ENCODE data around the gene CCDC157.

CCDC157 gene

DNA sequence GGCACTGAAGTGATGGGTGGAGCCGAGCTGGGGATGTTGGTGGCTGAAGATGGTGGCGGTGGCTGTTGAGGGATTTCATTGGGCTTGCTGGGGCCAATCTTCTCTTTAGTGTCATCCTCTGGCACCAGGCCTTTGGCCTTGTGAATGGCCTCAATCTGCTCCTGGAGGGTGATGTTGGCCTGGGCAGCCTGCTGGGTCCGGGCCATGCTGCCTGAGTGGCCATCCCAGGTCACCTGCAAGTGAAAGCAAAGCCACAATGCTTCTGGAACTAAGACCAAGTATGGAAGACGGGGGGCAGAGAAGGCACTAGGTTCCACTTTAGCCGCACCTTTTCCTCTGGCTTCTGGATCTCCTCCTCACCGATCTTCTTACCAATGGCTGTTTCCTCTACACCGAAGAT is 18.0 kb upstream of the CCDC157 start:
- TF ChIP-seq, protein P1, sequence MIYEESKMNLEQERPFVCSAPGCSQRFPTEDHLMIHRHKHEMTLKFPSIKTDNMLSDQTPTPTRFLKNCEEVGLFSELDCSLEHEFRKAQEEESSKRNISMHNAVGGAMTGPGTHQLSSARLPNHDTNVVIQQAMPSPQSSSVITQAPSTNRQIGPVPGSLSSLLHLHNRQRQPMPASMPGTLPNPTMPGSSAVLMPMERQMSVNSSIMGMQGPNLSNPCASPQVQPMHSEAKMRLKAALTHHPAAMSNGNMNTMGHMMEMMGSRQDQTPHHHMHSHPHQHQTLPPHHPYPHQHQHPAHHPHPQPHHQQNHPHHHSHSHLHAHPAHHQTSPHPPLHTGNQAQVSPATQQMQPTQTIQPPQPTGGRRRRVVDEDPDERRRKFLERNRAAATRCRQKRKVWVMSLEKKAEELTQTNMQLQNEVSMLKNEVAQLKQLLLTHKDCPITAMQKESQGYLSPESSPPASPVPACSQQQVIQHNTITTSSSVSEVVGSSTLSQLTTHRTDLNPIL (CRISPR knock-in tag; IDR thresholded peaks at IDR 0.05; ENCODE audit: low read depth): no peak
- TF ChIP-seq ISL1 (CRISPR knock-in tag; IDR thresholded peaks at IDR 0.05) (no peak), OSR1 (CRISPR knock-in tag; IDR thresholded peaks at IDR 0.05) (no peak), ZFP3 (CRISPR knock-in tag; IDR thresholded peaks at IDR 0.05) (no peak), ZNF8 (CRISPR knock-in tag; IDR thresholded peaks at IDR 0.05) (no peak), SNAI2 (CRISPR knock-in tag; IDR thresholded peaks at IDR 0.05) (no peak), CSDC2 (CRISPR knock-in tag; IDR thresholded peaks at IDR 0.05) (no peak), ESRRG (CRISPR knock-in tag; IDR thresholded peaks at IDR 0.05) (no peak), BACH2 (CRISPR knock-in tag; IDR thresholded peaks at IDR 0.05; ENCODE audit: borderline replicate concordance) (no peak), ZNF565 (CRISPR knock-in tag; conservative IDR thresholded peaks at IDR 0.05; ENCODE audit: low read depth) (no peak), ZFP30 (CRISPR knock-in tag; IDR thresholded peaks at IDR 0.05) (no peak), GLIS3 (CRISPR knock-in tag; IDR thresholded peaks at IDR 0.05) (no peak), TCF4 (CRISPR knock-in tag; IDR thresholded peaks at IDR 0.05; ENCODE audit: borderline replicate concordance) (no peak)
- TF ChIP-seq, protein P2, sequence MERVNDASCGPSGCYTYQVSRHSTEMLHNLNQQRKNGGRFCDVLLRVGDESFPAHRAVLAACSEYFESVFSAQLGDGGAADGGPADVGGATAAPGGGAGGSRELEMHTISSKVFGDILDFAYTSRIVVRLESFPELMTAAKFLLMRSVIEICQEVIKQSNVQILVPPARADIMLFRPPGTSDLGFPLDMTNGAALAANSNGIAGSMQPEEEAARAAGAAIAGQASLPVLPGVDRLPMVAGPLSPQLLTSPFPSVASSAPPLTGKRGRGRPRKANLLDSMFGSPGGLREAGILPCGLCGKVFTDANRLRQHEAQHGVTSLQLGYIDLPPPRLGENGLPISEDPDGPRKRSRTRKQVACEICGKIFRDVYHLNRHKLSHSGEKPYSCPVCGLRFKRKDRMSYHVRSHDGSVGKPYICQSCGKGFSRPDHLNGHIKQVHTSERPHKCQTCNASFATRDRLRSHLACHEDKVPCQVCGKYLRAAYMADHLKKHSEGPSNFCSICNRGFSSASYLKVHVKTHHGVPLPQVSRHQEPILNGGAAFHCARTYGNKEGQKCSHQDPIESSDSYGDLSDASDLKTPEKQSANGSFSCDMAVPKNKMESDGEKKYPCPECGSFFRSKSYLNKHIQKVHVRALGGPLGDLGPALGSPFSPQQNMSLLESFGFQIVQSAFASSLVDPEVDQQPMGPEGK (CRISPR knock-in tag; IDR thresholded peaks at IDR 0.05; ENCODE audit: borderline replicate concordance): no peak
- TF ChIP-seq, protein P3, sequence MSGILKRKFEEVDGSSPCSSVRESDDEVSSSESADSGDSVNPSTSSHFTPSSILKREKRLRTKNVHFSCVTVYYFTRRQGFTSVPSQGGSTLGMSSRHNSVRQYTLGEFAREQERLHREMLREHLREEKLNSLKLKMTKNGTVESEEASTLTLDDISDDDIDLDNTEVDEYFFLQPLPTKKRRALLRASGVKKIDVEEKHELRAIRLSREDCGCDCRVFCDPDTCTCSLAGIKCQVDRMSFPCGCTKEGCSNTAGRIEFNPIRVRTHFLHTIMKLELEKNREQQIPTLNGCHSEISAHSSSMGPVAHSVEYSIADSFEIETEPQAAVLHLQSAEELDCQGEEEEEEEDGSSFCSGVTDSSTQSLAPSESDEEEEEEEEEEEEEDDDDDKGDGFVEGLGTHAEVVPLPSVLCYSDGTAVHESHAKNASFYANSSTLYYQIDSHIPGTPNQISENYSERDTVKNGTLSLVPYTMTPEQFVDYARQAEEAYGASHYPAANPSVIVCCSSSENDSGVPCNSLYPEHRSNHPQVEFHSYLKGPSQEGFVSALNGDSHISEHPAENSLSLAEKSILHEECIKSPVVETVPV (CRISPR knock-in tag; IDR thresholded peaks at IDR 0.05): no peak
- TF ChIP-seq, protein P4, sequence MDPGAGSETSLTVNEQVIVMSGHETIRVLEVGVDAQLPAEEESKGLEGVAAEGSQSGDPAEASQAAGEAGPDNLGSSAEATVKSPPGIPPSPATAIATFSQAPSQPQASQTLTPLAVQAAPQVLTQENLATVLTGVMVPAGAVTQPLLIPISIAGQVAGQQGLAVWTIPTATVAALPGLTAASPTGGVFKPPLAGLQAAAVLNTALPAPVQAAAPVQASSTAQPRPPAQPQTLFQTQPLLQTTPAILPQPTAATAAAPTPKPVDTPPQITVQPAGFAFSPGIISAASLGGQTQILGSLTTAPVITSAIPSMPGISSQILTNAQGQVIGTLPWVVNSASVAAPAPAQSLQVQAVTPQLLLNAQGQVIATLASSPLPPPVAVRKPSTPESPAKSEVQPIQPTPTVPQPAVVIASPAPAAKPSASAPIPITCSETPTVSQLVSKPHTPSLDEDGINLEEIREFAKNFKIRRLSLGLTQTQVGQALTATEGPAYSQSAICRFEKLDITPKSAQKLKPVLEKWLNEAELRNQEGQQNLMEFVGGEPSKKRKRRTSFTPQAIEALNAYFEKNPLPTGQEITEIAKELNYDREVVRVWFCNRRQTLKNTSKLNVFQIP (CRISPR knock-in tag; IDR thresholded peaks at IDR 0.05; ENCODE audit: borderline replicate concordance, low read depth): no peak
- ATAC-seq: no peak

DNA sequence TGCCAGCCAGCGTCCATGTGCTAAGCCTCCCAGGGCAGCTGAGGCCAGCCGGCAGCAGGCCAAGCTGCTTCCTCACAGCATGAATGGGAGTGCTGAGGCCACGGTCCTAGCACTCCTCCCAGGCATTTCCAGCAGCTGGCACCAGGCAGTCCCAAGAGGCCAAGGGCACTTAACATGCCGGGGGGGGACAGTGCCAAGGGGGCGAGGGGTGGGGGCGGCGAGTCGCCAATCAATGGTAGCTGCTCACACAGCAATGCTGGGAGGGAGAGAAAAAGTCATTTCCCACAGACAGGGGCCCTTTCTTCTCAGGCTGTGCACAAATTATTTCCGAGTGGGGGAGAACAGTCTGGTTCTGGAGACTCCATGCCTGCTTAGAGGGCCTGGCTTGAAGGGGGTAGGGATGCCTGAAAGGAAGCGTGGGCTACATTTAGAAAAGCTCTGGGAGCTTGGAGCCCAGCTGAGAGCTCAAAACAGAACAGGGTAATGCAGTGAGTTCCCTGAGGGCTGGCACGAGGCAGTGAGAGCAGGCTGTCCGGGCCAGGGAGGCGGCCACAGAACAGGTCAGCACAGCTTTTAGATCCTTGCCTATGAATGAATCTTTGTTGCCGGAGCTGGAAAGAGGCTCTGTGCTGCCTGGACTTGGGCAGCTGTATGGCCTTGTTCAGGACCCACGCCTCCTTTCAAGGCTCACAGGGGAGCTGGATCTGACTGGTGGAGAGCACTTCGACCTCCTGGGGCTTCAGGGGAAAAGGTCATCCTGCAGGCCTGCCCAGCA is 15.7 kb upstream of the CCDC157 start:
- TF ChIP-seq TCF4 (CRISPR knock-in tag; IDR thresholded peaks at IDR 0.05; ENCODE audit: borderline replicate concordance) (no peak), TOX (CRISPR knock-in tag; IDR thresholded peaks at IDR 0.05; ENCODE audit: borderline replicate concordance) (no peak), ISL1 (CRISPR knock-in tag; IDR thresholded peaks at IDR 0.05) (no peak), RARB (CRISPR knock-in tag; IDR thresholded peaks at IDR 0.05) (no peak), ARNTL (CRISPR knock-in tag; IDR thresholded peaks at IDR 0.05; ENCODE audit: borderline replicate concordance, low read depth) (no peak), PPARA (CRISPR knock-in tag; IDR thresholded peaks at IDR 0.05; ENCODE audit: borderline replicate concordance) (no peak), ZNF8 (CRISPR knock-in tag; IDR thresholded peaks at IDR 0.05) (no peak), ESRRG (CRISPR knock-in tag; IDR thresholded peaks at IDR 0.05) (no peak), ZC3H10 (CRISPR knock-in tag; IDR thresholded peaks at IDR 0.05) (no peak), ZNF70 (CRISPR knock-in tag; IDR thresholded peaks at IDR 0.05) (no peak), BACH2 (CRISPR knock-in tag; IDR thresholded peaks at IDR 0.05; ENCODE audit: borderline replicate concordance) (no peak), ZFP3 (CRISPR knock-in tag; IDR thresholded peaks at IDR 0.05) (no peak)
- TF ChIP-seq, protein P4 (CRISPR knock-in tag; IDR thresholded peaks at IDR 0.05; ENCODE audit: borderline replicate concordance, low read depth): no peak
- TF ChIP-seq, protein P3 (CRISPR knock-in tag; IDR thresholded peaks at IDR 0.05): no peak
- TF ChIP-seq, protein P2 (CRISPR knock-in tag; IDR thresholded peaks at IDR 0.05; ENCODE audit: borderline replicate concordance): no peak
- TF ChIP-seq, protein P1 (CRISPR knock-in tag; IDR thresholded peaks at IDR 0.05; ENCODE audit: low read depth): no peak
- ATAC-seq: no peak

Data from SK-N-SH treated with all-trans-retinoic acid at 6 μM for 48 hours (cell line).